ENCODE data around the gene HPSE2.

DNA sequence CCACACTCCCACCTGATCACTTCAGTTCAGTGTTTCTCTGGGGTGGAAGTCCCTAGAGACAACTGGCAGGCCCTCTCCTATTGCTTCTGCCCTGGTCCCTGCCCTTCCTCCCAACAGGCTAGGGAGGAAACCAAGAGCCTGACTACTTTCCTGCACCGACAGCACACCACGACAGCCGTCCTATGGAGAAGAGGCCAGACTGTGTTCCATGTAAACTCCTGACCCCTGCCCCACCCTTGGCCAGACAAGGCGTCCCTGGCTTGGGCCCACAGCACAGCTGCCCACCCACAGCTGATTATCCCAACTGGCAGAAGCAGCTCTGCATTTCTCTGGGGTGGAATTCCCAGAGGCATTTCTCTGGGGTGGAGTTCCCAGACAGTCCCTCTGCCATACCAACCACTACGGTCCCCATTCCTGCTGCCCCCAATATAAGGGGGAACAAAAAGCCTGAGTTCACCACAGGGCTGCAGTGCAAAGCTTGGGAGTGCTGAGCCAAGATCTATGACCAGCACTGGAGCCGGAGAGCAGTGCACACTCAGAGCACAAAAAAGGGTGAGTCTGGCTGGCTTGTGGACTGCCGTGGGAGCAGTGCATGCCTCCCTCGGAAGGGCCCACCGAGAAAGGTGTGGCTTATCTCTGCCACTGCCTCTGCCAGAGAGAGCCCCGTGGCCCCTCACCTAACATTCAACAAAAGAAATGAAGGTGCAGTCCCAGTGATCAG is 193.4 kb downstream of the HPSE2 start:
- TF ChIP-seq, protein P1, sequence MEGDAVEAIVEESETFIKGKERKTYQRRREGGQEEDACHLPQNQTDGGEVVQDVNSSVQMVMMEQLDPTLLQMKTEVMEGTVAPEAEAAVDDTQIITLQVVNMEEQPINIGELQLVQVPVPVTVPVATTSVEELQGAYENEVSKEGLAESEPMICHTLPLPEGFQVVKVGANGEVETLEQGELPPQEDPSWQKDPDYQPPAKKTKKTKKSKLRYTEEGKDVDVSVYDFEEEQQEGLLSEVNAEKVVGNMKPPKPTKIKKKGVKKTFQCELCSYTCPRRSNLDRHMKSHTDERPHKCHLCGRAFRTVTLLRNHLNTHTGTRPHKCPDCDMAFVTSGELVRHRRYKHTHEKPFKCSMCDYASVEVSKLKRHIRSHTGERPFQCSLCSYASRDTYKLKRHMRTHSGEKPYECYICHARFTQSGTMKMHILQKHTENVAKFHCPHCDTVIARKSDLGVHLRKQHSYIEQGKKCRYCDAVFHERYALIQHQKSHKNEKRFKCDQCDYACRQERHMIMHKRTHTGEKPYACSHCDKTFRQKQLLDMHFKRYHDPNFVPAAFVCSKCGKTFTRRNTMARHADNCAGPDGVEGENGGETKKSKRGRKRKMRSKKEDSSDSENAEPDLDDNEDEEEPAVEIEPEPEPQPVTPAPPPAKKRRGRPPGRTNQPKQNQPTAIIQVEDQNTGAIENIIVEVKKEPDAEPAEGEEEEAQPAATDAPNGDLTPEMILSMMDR (IDR thresholded peaks at IDR 0.05; ENCODE audit: low read depth, low read length) = no peak
- TF ChIP-seq POLR2A (IDR thresholded peaks at IDR 0.05; ENCODE audit: extremely low read depth, insufficient read length) (no peak), MAX (IDR thresholded peaks at IDR 0.05; ENCODE audit: low read depth, low read length) (no peak), MYC (IDR thresholded peaks at IDR 0.05; ENCODE audit: low read depth, low read length) (no peak)
